Neuron (in vitro differentiated cells): ENCODE measurements around the gene CLDN14.

Experiments used
- H2AFZ ChIP-seq: one replicate; pipeline ENCODE4 v1.6.1; 2013; ENCODE audit warnings: low read depth, mild to moderate bottlenecking, inconsistent platforms, low read length, moderate library complexity
- H3K27me3 ChIP-seq: one replicate; pipeline ENCODE4 v1.6.1; 2013; ENCODE audit warnings: low read length; ENCODE audit not compliant: insufficient read depth
- H3K36me3 ChIP-seq: one replicate; pipeline ENCODE4 v1.6.1; 2013; ENCODE audit warnings: low read length; ENCODE audit not compliant: insufficient read depth
- H3K4me1 ChIP-seq: one replicate; pipeline ENCODE4 v1.6.1; 2013; ENCODE audit warnings: low read length; ENCODE audit not compliant: insufficient read depth
- H3K4me3 ChIP-seq: 2 replicates; pipeline ENCODE4 v1.5.1; 2013; ENCODE audit warnings: mild to moderate bottlenecking, low read length, moderate library complexity
- H3K9me3 ChIP-seq: one replicate; pipeline ENCODE4 v1.6.1; 2013; ENCODE audit warnings: low read length

The CLDN14 gene

GRCh38 chr21:36510911-36511310 is 31.0 kb upstream of the CLDN14 start:
- peaks cover 3% of the 10 kb centered on the region for H3K27me3 ChIP-seq
- no peaks in the 10 kb centered on the region for H3K4me1 ChIP-seq
- no peaks in the 10 kb centered on the region for H3K36me3 ChIP-seq
- no peak overlapping the region for H3K4me3 ChIP-seq
- H2AFZ ChIP-seq = no peak overlapping the region
- no peaks in the 10 kb centered on the region for H3K9me3 ChIP-seq

- no peaks in the 10 kb centered on the region for H3K9me3 ChIP-seq
- H3K27me3 ChIP-seq = peaks cover 3% of the 10 kb centered on the region
- no peaks in the 10 kb centered on the region for H3K4me1 ChIP-seq
- no peak overlapping the region for H3K4me3 ChIP-seq
- H3K36me3 ChIP-seq = no peaks in the 10 kb centered on the region
- H2AFZ ChIP-seq = no peak overlapping the region
These were observed 30.2 kb upstream of the CLDN14 start for GRCh38 chr21:36509973-36510664.

GRCh38 chr21:36508948-36509347 is 29.0 kb upstream of the CLDN14 start:
- peaks cover 3% of the 10 kb centered on the region for H3K27me3 ChIP-seq
- no peak overlapping the region for H2AFZ ChIP-seq
- H3K4me1 ChIP-seq = no peaks in the 10 kb centered on the region
- no peaks in the 10 kb centered on the region for H3K9me3 ChIP-seq
- H3K36me3 ChIP-seq = no peaks in the 10 kb centered on the region
- H3K4me3 ChIP-seq = no peak overlapping the region

GRCh38 chr21:36507397-36508018 is 27.6 kb upstream of the CLDN14 start:
- Histone ChIP-seq H3K4me3 (no peak overlapping the region), H3K4me1 (no peaks in the 10 kb centered on the region)

GRCh38 chr21:36506482-36506881 is 26.6 kb upstream of the CLDN14 start:
- Histone ChIP-seq H3K27me3 (no peaks in the 10 kb centered on the region), H3K36me3 (no peaks in the 10 kb centered on the region), H2AFZ (no peak overlapping the region)

More at GRCh38 chr21:36507397-36508018, 27.6 kb upstream of the CLDN14 start:
- Histone ChIP-seq H3K27me3 (peaks cover 3% of the 10 kb centered on the region), H2AFZ (no peak overlapping the region), H3K36me3 (no peaks in the 10 kb centered on the region), H3K9me3 (no peaks in the 10 kb centered on the region)

GRCh38 chr21:36504067-36505058 is 24.4 kb upstream of the CLDN14 start:
- Histone ChIP-seq H3K4me3 (no peak overlapping the region), H2AFZ (no peak overlapping the region), H3K4me1 (no peaks in the 10 kb centered on the region)

More at GRCh38 chr21:36506482-36506881, 26.6 kb upstream of the CLDN14 start:
- H3K9me3 ChIP-seq = no peaks in the 10 kb centered on the region
- H3K4me3 ChIP-seq = no peak overlapping the region
- no peaks in the 10 kb centered on the region for H3K4me1 ChIP-seq

GRCh38 chr21:36502365-36502764 is 22.4 kb upstream of the CLDN14 start:
- Histone ChIP-seq H3K36me3 (no peaks in the 10 kb centered on the region), H3K27me3 (no peaks in the 10 kb centered on the region), H3K4me1 (no peaks in the 10 kb centered on the region), H3K9me3 (no peaks in the 10 kb centered on the region), H2AFZ (no peak overlapping the region), H3K4me3 (no peak overlapping the region)

More at GRCh38 chr21:36504067-36505058, 24.4 kb upstream of the CLDN14 start:
- no peaks in the 10 kb centered on the region for H3K36me3 ChIP-seq
- H3K27me3 ChIP-seq = no peaks in the 10 kb centered on the region
- no peaks in the 10 kb centered on the region for H3K9me3 ChIP-seq

- Histone ChIP-seq H3K27me3 (no peaks in the 10 kb centered on the region), H2AFZ (no peak overlapping the region), H3K36me3 (no peaks in the 10 kb centered on the region), H3K9me3 (no peaks in the 10 kb centered on the region), H3K4me1 (no peaks in the 10 kb centered on the region), H3K4me3 (no peak overlapping the region)
These were observed 21.6 kb upstream of the CLDN14 start for GRCh38 chr21:36501589-36501892.

GRCh38 chr21:36499578-36500471 is 19.9 kb upstream of the CLDN14 start:
- H3K9me3 ChIP-seq = no peaks in the 10 kb centered on the region
- no peak overlapping the region for H3K4me3 ChIP-seq
- H3K36me3 ChIP-seq = no peaks in the 10 kb centered on the region
- no peaks in the 10 kb centered on the region for H3K27me3 ChIP-seq
- no peak overlapping the region for H2AFZ ChIP-seq
- H3K4me1 ChIP-seq = no peaks in the 10 kb centered on the region

- H3K9me3 ChIP-seq = no peaks in the 10 kb centered on the region
- peaks cover 12% of the 10 kb centered on the region for H3K4me1 ChIP-seq
- no peak overlapping the region for H2AFZ ChIP-seq
- peaks cover 3% of the 10 kb centered on the region for H3K27me3 ChIP-seq
- H3K4me3 ChIP-seq = no peak overlapping the region
- H3K36me3 ChIP-seq = no peaks in the 10 kb centered on the region
These were observed 14.6 kb upstream of the CLDN14 start for GRCh38 chr21:36494557-36494956.

GRCh38 chr21:36491209-36491910 is 11.4 kb upstream of the CLDN14 start:
- Histone ChIP-seq H3K4me1 (peaks cover 12% of the 10 kb centered on the region), H3K9me3 (no peaks in the 10 kb centered on the region), H2AFZ (no peak overlapping the region), H3K27me3 (peaks cover 3% of the 10 kb centered on the region), H3K4me3 (no peak overlapping the region), H3K36me3 (no peaks in the 10 kb centered on the region)

- peaks cover 3% of the 10 kb centered on the region for H3K27me3 ChIP-seq
- H3K4me1 ChIP-seq = peaks cover 12% of the 10 kb centered on the region
- no peaks in the 10 kb centered on the region for H3K36me3 ChIP-seq
- no peak overlapping the region for H3K4me3 ChIP-seq
- no peak overlapping the region for H2AFZ ChIP-seq
- H3K9me3 ChIP-seq = no peaks in the 10 kb centered on the region
These were observed 9.8 kb upstream of the CLDN14 start for GRCh38 chr21:36489776-36490165.
